Memory B cell (primary cell): ENCODE data around the gene MORC4.
A peak's percentile ranks its signal among the peaks of the same experiment; 100 is the strongest.
"Not testable (repeated sequence)": the region's sequence is repeated elsewhere in the genome, so short reads cannot be mapped to it uniquely, and the experiment has no call there.

Source experiments
- ATAC-seq: fragments of 150-1000 bp; cut with Tn5 transposase; 2 replicates; pipeline ENCODE4 v1.10.0; 2021; ENCODE audit warnings: low read depth, mild to moderate bottlenecking, moderate library complexity
- DNase-seq, 2 donors: peaks; one replicate each; pipeline ENCODE4 v3.0.0; 2022; ENCODE audit warnings: low spot score in 2 of 2
- H3K27ac Mint-ChIP-seq: one replicate; pipeline ENCODE4 v1.8.0; 2022; ENCODE audit warnings: mild to moderate bottlenecking, moderate library complexity, mixed read lengths
- H3K27me3 Mint-ChIP-seq: one replicate; pipeline ENCODE4 v1.8.0; 2022; ENCODE audit warnings: mixed read lengths
- H3K36me3 Mint-ChIP-seq: one replicate; pipeline ENCODE4 v1.8.0; 2022; ENCODE audit warnings: mild to moderate bottlenecking, mixed read lengths
- H3K4me1 Mint-ChIP-seq: one replicate; pipeline ENCODE4 v1.8.0; 2022; ENCODE audit warnings: mixed read lengths
- H3K4me3 Mint-ChIP-seq: one replicate; pipeline ENCODE4 v1.8.0; 2022; ENCODE audit warnings: mild to moderate bottlenecking, moderate library complexity, mixed read lengths
- H3K9me3 Mint-ChIP-seq: one replicate; pipeline ENCODE4 v1.8.0; 2022; ENCODE audit warnings: mixed read lengths

Gene MORC4

DNA sequence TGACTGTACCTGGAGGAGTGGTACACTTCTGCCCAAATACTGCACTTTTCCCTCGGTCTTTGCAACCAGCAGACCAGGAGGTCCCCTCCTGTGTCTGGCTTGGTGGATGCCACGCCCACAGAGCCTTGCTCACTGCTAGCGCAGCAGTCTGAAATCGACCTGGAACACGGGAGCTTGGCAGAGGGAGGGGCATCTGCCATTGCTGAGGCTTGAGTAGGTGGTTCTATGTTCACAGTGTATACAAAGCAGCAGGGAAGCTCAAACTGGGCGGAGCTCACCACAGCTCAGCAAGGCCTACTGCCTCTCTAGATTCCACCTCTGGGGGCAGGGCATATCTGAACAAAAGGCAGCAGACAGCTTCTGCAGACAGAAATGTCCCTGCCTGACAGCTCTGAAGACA lies 33.5 kb downstream of the MORC4 start:
- not testable (repeated sequence) for H3K27me3 Mint-ChIP-seq, H3K27ac Mint-ChIP-seq, H3K4me3 Mint-ChIP-seq, H3K4me1 Mint-ChIP-seq, H3K9me3 Mint-ChIP-seq, ATAC-seq, DNase-seq
- H3K36me3 Mint-ChIP-seq = peaks cover 27% of the 10 kb centered on the region

DNA sequence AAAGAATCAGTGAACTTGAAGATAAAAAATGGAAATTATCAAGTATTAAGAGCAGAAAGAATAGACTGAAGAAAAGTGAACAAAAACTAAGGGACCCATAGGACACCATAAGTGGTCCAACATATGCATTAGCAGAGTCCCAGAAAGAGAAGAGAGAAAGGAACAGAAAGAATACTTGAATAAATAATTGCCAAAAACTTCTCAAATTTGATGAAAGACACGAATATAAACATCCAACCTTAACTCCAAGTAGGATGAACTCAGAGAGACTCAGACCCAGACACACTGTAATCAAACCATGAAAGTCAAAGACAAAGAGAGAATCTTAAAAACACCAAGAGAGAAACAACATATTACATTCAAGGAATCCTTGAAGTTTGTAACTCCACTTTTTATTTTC lies 35.7 kb downstream of the MORC4 start:
- Mint-ChIP-seq H3K27me3 (no peaks in the 10 kb centered on the region), H3K27ac (no peak overlapping the region), H3K36me3 (peaks cover 27% of the 10 kb centered on the region), H3K4me3 (no peak overlapping the region), H3K4me1 (no peaks in the 10 kb centered on the region), H3K9me3 (peaks cover 3% of the 10 kb centered on the region)
- no peak for ATAC-seq
- DNase-seq = no peak

DNA sequence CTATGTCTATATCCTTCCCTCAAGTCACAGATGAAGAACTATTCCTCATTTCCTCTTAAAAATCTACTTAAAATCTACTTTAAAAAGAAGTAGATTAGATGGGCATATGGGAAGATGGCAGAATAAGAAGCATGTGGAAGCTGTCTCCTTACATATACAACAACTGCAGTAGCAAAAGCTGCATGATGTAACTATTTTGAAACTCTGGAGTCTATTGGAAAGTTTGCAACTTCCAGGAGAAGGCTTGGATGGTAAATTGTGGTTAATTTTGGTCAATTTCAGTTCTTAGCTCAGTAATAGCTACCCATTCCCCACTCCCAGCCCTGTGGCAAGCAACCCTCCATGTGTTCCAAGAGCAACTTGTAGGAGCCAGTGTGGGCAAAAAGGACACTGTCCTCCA lies 36.9 kb downstream of the MORC4 start:
- Mint-ChIP-seq H3K27me3 (no peaks in the 10 kb centered on the region), H3K4me3 (no peak overlapping the region), H3K9me3 (no peaks in the 10 kb centered on the region), H3K27ac (no peak overlapping the region), H3K4me1 (no peaks in the 10 kb centered on the region), H3K36me3 (peaks cover 16% of the 10 kb centered on the region)
- DNase-seq (no peak), ATAC-seq (no peak)

DNA sequence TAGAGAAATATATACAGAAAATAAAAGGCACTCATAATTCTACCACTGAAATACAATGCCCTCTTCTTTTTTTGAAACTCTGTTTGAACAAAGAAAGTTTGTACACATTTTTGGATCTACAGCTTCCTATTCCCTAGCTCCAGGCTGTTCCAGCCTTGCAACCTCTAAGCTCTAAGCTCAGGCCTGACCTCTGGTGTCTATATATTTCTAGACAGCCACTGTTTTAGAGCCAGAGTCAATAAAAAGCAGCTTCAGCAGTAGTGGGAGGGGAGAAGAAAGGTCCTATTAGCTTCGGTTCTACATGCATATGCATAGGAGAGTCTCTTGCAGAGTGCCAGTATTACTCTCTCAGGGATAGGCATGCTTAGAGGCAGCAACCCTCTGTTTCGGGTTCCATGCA lies 40.1 kb downstream of the MORC4 start:
- ATAC-seq = no peak
- H3K9me3 Mint-ChIP-seq = no peaks in the 10 kb centered on the region
- H3K27me3 Mint-ChIP-seq = no peaks in the 10 kb centered on the region
- H3K4me1 Mint-ChIP-seq = no peaks in the 10 kb centered on the region
- H3K4me3 Mint-ChIP-seq = no peak overlapping the region
- H3K36me3 Mint-ChIP-seq = peaks cover 18% of the 10 kb centered on the region
- no peak for DNase-seq
- H3K27ac Mint-ChIP-seq = no peak overlapping the region

DNA sequence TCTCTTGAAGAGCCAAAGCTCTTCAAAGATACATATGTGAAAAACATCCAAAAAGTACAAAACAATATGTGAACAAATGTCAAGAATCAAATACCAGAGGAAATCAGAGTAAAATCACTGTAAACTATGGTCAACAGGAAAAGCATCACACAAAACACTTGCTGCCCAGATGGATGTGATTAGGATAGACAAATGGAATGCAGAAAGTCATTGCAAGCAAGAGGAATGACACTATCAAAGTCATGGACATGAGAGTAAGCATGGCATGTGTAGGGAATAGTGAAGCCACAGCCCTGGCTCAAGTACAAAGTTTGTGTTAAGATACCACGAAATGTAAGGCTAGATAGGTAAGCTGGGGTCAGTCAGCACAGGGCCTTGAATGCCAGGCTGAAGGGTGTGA lies 42.2 kb downstream of the MORC4 start:
- no peak for DNase-seq
- peaks cover 10% of the 10 kb centered on the region for H3K36me3 Mint-ChIP-seq
- H3K27ac Mint-ChIP-seq = no peak overlapping the region
- ATAC-seq = no peak
- H3K4me1 Mint-ChIP-seq = peaks cover 3% of the 10 kb centered on the region
- H3K9me3 Mint-ChIP-seq = no peaks in the 10 kb centered on the region
- H3K27me3 Mint-ChIP-seq = no peaks in the 10 kb centered on the region
- no peak overlapping the region for H3K4me3 Mint-ChIP-seq

DNA sequence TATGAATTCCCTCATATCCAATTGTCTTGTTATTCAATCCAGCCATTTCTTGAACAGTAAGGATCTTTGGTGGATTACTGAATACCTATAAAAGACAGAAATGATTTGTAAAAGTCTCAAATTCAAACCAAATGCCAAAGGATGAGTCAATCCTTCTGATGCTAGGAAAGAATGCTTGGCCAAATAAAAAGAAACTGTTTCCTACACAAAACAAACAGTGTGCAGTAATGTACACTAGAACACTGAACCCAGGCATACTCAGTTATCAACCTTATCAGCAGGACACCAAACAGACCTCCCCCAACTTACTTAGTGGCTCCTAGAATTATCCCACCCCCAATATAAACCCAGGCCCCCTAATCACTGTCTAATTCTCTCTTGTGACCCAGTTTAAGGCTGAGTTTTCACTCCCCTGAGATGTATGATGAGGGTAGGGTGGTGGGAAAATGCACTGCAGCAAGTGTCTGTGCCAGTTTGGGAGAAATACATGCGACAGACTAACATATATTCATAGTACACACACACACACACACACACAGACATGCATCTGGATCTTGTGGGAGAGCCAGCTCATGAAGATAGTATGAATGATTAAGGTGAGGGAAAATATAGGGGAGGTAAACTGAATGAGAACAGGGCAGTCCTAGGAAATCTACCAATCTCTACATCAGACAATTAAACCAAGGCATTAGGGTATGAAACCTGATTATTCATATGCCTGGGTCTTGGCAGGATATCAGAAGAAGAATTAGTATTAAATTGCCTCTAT lies 44.8 kb downstream of the MORC4 start:
- no peak for ATAC-seq
- H3K9me3 Mint-ChIP-seq = no peaks in the 10 kb centered on the region
- peaks cover 3% of the 10 kb centered on the region for H3K4me1 Mint-ChIP-seq
- no peak overlapping the region for H3K27ac Mint-ChIP-seq
- H3K4me3 Mint-ChIP-seq = no peak overlapping the region
- H3K27me3 Mint-ChIP-seq = no peaks in the 10 kb centered on the region
- DNase-seq = no peak
- peaks cover 10% of the 10 kb centered on the region for H3K36me3 Mint-ChIP-seq

DNA sequence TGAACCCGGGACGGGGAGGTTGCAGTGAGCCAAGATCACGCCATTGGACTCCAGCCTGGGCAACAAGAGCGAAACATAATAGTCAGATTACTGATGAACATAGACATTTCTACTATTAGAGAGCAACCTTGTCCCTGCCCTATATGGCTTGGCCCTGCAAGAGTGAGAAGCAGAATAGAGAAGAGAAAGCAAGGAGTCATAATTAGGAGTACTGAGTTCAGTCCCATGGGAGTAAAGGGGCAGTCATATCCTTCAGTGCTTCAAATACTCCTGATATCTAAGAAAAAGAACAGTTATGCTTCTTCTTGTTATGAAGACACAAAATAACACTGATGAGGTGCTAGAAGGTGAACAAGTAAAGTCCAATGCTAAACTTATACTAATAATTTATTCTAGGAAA lies 46.0 kb downstream of the MORC4 start:
- no peaks in the 10 kb centered on the region for H3K9me3 Mint-ChIP-seq
- peaks cover 13% of the 10 kb centered on the region for H3K36me3 Mint-ChIP-seq
- no peak overlapping the region for H3K27ac Mint-ChIP-seq
- no peaks in the 10 kb centered on the region for H3K27me3 Mint-ChIP-seq
- DNase-seq = no peak
- peaks cover 3% of the 10 kb centered on the region for H3K4me1 Mint-ChIP-seq
- H3K4me3 Mint-ChIP-seq = no peak overlapping the region
- peak; percentile 35 for ATAC-seq

DNA sequence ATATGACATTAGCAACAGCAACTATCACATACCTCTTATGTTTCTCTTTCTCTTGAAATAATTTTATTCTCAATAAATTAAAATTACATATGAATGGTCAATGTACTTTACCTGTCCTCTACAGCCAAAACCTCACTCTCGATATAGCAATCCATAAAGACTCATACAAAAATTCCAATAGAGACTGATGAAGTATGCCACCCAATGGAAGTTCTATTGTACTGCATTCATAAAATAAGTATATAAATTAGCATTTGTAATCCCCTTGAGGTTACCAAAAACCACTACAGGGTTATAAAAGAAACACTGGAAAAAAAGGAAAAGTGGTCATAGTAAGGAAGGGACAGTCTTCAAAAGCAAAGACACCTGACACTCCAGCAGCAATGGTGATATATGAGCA lies 47.0 kb downstream of the MORC4 start:
- no peak for ATAC-seq
- no peak overlapping the region for H3K4me3 Mint-ChIP-seq
- H3K27me3 Mint-ChIP-seq = no peaks in the 10 kb centered on the region
- no peak for DNase-seq
- H3K36me3 Mint-ChIP-seq = peaks cover 12% of the 10 kb centered on the region
- peaks cover 3% of the 10 kb centered on the region for H3K4me1 Mint-ChIP-seq
- H3K9me3 Mint-ChIP-seq = no peaks in the 10 kb centered on the region
- no peak overlapping the region for H3K27ac Mint-ChIP-seq

DNA sequence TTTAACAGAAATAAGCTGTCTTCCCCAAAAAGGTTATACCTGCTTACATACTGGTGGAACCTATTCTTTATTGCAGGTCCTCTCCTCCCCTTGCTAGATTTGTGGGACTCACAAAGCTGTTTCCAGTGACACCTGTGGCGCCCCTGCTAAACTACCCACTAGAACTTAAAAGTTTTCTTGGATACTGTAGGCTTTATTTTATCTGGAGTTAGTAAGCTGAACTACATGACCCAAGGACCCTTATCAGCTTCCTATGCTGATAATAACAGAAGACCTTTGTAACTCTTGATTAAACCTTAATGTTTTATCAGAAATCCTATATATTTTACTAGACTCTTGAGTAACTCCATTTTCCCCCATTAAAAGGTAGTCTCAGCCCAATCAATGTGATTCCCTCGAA lies 47.5 kb downstream of the MORC4 start:
- Mint-ChIP-seq H3K27me3 (no peaks in the 10 kb centered on the region), H3K27ac (no peak overlapping the region), H3K9me3 (no peaks in the 10 kb centered on the region), H3K4me1 (peaks cover 3% of the 10 kb centered on the region), H3K4me3 (no peak overlapping the region), H3K36me3 (peaks cover 8% of the 10 kb centered on the region)
- DNase-seq = no peak
- no peak for ATAC-seq

DNA sequence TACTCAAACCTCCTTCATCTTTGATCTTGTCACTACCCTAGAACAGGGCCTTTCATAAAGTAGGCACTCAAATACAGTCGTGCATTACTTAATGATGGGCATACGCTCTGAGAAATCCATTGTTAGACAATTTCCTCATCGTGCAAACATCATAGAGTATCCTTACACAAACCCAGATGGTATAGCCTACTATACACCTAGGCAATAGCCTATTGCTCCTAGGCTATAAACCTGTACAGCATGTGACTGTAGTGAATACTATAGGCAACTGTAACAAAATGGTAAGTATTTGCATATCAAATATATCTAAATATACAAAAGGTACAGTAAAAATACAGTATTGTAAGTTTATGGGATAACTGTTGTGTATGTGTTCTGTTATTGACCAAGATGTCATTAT lies 47.9 kb downstream of the MORC4 start:
- Mint-ChIP-seq H3K36me3 (peaks cover 8% of the 10 kb centered on the region), H3K27me3 (no peaks in the 10 kb centered on the region), H3K4me3 (no peak overlapping the region), H3K9me3 (no peaks in the 10 kb centered on the region), H3K27ac (no peak overlapping the region), H3K4me1 (peaks cover 3% of the 10 kb centered on the region)
- DNase-seq = no peak
- ATAC-seq = no peak

DNA sequence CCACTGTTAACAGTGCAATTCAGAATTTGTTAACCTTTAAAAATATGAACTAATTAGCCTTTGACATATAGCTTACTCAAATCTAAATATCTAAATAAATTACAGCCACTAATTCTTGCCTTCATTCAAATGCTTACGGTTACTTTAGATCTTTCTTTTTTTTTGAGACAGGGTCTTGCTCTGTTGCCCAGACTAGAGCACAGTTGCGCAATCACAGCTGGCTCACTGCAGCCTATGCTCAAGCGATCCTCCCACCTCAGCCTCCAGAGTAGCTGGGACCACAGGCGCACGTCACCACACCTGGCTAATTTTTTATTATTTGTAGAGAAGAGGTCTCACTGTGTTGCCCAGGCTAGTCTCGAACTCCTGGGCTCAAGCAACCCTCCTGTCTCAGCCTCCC lies 48.8 kb downstream of the MORC4 start:
- Mint-ChIP-seq H3K27me3 (no peaks in the 10 kb centered on the region), H3K27ac (no peak overlapping the region), H3K4me3 (no peak overlapping the region), H3K4me1 (peaks cover 3% of the 10 kb centered on the region), H3K9me3 (no peaks in the 10 kb centered on the region), H3K36me3 (peaks cover 6% of the 10 kb centered on the region)
- DNase-seq = no peak
- no peak for ATAC-seq

DNA sequence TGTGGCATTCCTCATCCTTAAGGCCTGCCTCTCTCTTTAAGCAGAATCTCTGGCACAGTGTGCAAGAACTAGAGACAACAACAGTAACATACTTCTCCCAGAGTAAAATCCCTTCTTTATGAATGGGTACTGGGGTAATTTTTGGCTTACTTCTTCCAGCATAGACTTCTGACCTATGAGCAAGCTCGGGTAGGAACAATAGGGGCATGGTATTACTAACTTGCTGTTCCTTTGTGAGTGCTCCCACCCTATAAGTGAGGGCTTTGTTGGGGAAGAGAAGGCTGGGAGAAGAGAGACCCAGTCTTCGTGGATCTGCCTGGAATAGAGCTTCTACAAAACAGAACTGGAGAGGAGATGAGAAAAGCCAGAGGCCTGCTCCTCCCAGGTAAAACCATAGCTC lies 49.6 kb downstream of the MORC4 start:
- no peaks in the 10 kb centered on the region for H3K27me3 Mint-ChIP-seq
- H3K27ac Mint-ChIP-seq = no peak overlapping the region
- H3K9me3 Mint-ChIP-seq = no peaks in the 10 kb centered on the region
- H3K36me3 Mint-ChIP-seq = peaks cover 4% of the 10 kb centered on the region
- H3K4me3 Mint-ChIP-seq = no peak overlapping the region
- H3K4me1 Mint-ChIP-seq = peaks cover 3% of the 10 kb centered on the region
- DNase-seq = no peak
- no peak for ATAC-seq

DNA sequence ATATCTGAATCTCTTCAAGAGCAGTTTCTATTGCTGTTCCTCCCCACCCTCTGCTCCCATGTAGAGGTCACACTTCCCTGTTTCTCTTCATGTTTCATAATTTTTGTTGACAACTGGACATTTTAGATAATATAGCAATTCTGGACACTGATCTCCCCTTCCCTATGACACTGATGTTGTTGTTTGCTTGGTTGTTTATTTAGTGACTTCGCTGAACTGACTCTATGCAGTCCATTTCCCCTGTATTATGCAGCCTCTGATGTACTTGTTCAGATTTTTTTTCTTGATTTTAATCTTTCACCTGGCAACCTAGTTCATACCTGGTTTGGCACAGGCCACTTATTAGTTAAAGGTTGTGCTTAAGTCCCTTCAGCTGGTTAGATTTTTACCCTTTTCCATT lies 50.6 kb downstream of the MORC4 start:
- H3K27me3 Mint-ChIP-seq = no peaks in the 10 kb centered on the region
- H3K9me3 Mint-ChIP-seq = no peaks in the 10 kb centered on the region
- H3K36me3 Mint-ChIP-seq = peaks cover 2% of the 10 kb centered on the region
- no peak overlapping the region for H3K27ac Mint-ChIP-seq
- ATAC-seq (no peak), DNase-seq (no peak)
- peaks cover 3% of the 10 kb centered on the region for H3K4me1 Mint-ChIP-seq
- H3K4me3 Mint-ChIP-seq = no peak overlapping the region

DNA sequence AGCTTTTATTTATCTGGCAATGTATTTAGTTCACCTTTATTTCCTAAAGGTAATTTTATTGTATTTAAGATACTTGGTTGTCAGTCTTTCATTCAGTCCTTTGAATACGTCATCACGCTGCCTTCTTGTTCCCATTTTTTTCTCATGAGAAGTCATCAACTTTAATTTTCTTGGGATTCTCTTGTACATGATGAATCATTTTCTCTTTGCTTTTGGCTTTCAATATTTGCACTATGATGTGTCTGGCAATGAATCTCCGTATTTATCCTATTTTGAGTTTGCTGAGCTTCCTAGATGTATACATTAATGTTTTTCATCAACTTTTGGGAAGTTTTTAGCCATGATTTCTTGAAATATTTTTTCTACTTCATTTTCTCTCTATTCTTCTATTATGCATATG lies 51.4 kb downstream of the MORC4 start:
- no peaks in the 10 kb centered on the region for H3K9me3 Mint-ChIP-seq
- ATAC-seq (no peak), DNase-seq (no peak)
- H3K27ac Mint-ChIP-seq = no peak overlapping the region
- peaks cover 2% of the 10 kb centered on the region for H3K36me3 Mint-ChIP-seq
- no peak overlapping the region for H3K4me3 Mint-ChIP-seq
- H3K27me3 Mint-ChIP-seq = no peaks in the 10 kb centered on the region
- H3K4me1 Mint-ChIP-seq = no peaks in the 10 kb centered on the region

DNA sequence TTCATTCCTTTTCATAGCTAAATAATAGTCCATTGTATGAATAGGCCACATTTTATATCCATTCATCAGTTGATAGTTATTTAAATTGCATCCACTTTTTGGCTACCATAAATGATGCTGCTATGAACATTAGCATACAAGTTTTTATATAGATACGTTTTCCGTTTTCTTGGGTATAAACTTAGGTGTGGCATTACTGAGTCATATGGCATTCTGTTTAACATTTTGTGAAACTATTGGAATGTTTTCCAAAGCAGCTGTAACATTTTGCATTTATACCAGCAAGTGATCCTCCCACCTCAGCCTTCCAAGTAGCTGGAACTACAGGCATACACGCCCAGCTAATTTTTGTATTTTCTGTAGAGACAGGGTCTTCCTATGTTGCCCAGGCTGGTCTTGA lies 53.5 kb downstream of the MORC4 start:
- Mint-ChIP-seq H3K27ac (no peak overlapping the region), H3K4me1 (no peaks in the 10 kb centered on the region), H3K4me3 (no peak overlapping the region), H3K36me3 (peaks cover 11% of the 10 kb centered on the region), H3K9me3 (no peaks in the 10 kb centered on the region), H3K27me3 (no peaks in the 10 kb centered on the region)
- no peak for DNase-seq
- ATAC-seq = no peak
